Anterior cingulate cortex (tissue), 58 donors: Measurements from ENCODE around the gene BRAT1.
"Not testable (repeated sequence)": the region's sequence is repeated elsewhere in the genome, so short reads cannot be mapped to it uniquely, and the experiment has no call there.

Experiments used
- DNase-seq, 58 donors: peaks; one replicate each; lab custom pipeline; 2025; lab: John Stamatoyannopoulos, UW

The BRAT1 gene

DNA sequence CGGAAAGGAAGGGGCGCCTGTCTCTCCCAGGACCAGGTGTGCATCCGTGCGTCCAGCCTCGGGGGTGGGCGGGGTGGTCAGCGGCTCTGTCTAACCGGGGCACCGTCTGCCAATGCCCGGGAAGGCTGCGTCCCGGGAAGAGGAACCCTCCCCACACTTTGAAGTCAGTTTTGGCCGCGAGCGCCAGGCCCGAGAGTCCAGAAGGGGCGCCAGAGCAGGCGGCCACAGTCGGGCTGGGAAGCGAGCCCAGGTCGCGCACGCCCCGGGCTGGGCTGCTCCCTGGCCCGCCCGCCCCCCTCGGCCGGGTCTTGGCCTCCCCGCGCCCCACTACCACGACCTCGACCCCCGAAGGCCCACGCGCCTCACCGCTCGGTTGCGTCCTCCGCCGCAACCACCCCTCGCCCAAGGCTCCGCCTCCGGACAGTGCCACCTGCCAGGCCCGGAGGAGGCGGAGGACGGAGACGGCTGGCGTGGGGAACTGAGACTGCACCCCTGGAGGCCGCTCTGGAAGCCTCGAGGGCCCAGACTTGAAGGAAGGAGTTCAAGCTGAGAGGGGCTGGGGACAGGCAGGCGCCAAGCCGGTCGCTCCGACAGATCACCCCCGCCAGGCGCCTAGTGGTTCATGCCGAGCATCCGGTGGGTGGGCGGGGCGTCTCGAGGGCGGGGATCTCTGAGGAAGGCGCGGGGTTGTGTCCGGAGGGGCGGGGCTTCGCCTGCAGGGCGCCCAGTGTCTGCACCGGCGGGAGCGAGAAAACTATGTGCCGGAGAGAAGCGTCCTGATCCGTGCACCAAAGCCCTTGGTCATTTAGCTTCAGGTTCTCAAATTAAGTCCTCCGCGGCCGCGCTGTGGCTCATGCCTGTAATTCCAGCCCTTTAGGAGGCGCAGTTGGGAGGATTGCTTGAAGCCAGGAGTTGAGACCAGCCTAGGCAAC is at the start of gene BRAT1:
BRAT1 (minus strand) TSS at position 404 of the 932 bp plus-strand sequence. CDS start 1,093 bp downstream, outside the sequence.
- DNase-seq = peak; percentile 68 to 99 (median 92)

GRCh38 chr7:2604608-2605174 is 49.4 kb upstream of the BRAT1 start:
- DNase-seq = no peak

DNA sequence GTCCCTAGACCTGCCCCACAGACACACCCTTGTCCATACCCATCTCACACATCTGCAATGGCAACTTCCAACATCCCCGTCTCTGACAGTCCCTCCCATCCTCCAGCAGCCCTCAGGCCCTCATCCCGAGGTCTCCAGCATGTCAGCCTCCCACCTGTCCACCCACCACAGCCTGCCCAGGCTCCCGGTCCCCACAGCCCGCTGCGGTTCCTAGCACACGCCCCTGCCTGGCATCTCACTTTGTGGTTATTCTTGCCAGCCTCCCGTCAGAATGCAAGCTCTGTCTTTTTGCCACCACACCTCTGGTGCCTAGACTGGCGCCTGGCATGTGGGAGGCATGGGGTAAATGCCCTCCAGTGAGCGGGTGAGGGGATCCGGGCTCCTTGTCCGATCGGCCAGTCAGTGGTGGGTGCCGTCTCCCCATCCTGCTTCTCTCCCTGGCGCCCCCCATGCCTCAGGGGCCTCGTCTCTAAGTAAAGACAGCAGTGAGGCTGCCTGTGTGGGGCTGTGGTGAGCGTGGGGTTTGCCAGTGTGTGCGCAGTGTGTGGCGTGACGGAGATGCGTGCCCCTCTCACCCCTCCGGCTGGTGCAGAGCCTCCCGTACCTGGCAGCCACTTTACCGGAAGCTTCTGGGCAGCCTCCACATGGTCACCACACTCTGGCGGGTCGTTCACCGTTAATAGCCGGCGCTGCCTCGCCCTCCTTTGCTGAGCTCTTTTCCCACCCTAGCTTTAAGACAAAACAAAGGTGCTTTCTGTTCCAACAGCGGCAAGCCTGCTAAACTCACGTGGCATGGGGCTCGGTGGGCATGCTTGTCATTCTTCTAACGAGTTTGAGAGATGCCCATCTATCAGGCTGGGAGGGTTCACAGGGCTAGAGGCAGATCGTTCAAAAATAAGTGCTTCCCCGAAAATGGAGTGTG is 48.0 kb upstream of the BRAT1 start:
- DNase-seq = no peak

- no peak for DNase-seq
These were observed 47.2 kb upstream of the BRAT1 start for GRCh38 chr7:2602406-2603043.

- DNase-seq = no peak
These were observed 46.6 kb upstream of the BRAT1 start for GRCh38 chr7:2601907-2602306.

- no peak for DNase-seq
These were observed 45.7 kb upstream of the BRAT1 start for GRCh38 chr7:2601065-2601464.

GRCh38 chr7:2598154-2598823 is 43.0 kb upstream of the BRAT1 start:
- DNase-seq = no peak

DNA sequence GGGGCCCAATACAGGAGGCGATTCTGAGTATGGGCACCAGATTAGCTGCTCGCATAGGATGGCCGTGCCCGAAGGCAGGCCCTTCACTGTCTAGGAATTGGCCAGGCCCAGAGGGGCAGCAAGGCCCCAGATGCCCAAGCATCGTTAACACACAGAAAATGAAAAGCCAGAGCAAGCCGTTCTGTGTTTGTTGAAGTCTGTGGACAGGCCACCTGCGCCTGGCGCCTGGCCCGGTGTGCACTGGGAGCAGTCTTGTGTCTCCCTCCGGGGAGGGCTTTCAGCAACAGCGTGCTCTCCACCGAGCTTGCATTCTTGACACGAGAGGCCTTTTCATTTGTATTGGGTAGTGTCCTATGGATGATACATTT is 41.9 kb upstream of the BRAT1 start:
- no peak for DNase-seq

- DNase-seq = peak in 1 of 58 donors; percentile 18
These were observed 41.3 kb upstream of the BRAT1 start for GRCh38 chr7:2596464-2597272.

DNA sequence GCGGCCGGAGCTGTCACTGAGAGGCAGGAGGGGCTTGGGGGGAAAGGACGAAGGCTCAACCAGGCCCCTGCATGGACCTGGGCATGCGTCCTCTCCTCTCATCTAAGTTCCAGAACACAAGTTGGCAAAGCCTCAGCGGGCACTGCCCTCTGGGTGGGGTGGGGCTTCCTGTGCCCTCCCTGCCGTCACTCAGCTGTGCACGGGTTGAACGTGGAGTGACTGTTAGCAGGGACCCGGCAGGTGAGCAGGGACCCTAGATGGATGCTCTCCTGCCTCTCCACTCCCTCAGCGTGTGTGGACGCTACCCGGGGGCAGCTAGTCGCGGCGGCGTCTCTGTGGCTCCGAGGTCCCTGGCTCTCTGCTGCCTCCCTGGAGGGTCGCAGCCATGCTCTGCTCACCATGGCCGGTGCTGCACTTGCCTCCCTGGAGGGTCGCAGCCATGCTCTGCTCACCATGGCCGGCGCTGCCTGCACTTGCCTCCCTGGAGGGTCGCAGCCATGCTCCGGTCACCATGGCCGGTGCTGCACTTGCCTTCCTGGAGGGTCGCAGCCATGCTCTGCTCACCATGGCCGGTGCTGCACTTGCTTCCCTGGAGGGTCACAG is 40.0 kb upstream of the BRAT1 start:
- no peak for DNase-seq

DNA sequence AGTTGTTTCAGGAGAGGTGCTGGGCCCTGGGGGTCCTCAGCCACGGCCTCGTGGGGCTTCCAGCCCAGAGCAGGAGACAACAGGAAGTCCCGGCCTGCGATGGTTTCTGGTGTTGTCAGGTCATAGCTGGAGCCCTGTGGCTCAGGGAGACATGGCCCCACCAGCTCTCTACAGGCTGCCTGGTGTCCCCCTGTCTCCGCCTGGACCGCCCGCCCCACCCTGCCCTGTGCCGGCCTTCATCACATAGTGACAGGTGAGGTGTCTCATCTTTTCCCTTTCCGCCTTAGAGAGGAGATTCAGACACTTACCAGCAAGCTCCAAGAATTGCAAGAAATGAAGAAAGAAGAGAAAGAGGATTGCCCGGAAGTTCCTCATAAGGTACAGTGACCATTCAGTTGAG is 39.3 kb upstream of the BRAT1 start:
- DNase-seq = no peak

DNA sequence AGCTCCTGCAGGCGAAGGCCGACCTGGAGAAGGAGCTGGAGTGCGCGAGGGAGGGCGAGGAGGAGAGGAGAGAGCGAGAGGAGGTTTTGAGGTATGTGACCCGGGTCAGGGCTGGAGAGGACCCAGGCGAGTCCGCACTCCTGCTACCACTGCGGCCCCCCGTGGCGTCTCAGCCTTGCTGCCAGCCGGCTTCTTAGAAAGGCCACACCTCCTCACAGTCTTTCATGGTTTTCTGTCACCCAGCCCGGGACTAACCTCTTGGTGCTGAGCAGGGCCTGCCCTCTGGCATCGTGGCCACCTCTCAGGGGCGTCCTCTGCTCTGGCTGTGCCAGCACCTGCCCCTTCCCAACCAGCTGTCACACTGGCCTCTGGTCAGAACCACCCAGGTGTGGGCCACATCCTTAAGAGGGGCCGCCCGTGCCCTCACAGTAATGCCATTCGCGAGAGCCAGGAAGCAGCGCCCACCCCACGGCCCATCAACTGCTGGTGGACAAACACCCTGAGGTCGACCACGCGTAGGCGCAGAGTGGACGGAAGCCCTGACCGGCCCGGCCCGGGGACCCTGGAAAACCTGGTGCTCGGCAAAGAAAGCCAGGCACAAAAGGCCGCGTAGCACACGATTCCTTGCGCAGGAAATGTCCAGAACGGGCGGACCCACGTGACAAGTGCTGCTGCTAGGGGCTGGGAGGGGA is 37.9 kb upstream of the BRAT1 start:
- no peak for DNase-seq

DNA sequence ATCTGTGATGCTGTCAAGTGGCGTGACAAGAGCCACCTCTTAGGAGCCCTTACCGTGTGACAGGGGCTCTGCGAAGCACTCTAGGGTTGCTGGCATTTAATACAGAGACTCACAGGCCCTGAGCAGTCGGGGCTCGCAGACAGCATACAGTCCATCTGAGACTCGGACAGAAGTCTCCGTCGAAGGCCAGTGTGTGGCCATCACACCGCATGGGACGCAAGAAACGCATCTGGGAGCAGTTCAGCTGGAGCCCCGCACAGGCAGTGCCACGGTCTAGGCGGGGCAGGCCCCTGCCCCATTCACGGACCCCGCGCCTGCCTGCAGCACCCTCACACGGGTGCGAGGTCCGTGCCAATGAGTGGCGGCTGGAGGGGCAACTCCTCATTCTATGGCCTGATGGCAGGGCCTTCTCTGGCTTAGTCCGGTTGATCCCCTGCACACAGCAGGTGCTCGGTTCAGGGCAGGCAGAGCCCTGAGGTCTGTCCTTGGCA is 37.1 kb upstream of the BRAT1 start:
- no peak for DNase-seq

- DNase-seq = not testable (repeated sequence)
These were observed 34.6 kb upstream of the BRAT1 start for GRCh38 chr7:2589941-2590340.

DNA sequence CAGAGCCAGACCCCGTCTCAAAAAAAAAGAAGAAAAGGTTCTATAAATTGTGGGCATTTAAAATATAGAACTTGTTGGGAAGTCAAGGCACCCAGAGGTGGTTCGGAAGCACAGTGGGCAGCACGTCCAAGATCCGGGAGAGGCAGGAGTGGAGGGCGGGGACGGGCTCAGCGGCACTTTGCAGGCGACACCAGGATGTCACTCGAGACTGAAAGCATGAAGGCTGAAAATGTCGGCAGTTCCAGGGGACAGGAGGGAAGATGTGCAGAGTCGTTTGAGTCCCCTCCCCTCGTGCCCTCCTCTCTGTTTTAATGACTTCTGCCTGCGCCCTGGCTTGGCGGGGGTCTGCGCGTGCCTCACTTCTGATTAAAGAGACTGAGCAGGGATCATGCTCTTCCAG is 34.0 kb upstream of the BRAT1 start:
- DNase-seq = no peak

DNA sequence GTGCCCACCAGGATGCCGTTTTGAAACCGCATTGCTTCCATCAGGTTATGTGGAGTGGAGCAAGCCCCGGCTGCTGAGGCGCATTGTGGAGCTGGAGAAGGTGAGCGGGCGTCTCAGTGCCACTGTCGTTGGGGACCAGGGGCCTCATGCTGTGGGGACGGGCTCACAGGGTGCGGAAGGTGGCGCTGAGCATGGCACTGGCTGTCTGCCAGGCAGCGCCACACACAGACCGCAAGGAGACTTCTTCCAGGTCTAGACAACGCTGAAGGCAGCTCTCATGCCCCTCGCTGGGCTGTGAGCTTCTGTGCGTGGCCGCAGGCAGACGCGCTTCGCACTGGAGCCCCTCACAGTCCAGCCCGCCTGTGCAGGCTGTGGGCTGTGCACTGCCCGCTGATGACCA is 32.5 kb upstream of the BRAT1 start:
- no peak for DNase-seq

GRCh38 chr7:2587134-2587533 is 31.8 kb upstream of the BRAT1 start:
- no peak for DNase-seq
